IPS-NIHi7 (cell line): Measurements from ENCODE around the gene UNK.
"Not testable (repeated sequence)": the region's sequence is repeated elsewhere in the genome, so short reads cannot be mapped to it uniquely, and the experiment has no call there.

Experiments used
- DNase-seq: peaks from one replicate; pipeline ENCODE4 v3.0.0; 2012; ENCODE audit warnings: mixed read lengths; ENCODE audit errors: extremely low spot score

UNK gene

DNA sequence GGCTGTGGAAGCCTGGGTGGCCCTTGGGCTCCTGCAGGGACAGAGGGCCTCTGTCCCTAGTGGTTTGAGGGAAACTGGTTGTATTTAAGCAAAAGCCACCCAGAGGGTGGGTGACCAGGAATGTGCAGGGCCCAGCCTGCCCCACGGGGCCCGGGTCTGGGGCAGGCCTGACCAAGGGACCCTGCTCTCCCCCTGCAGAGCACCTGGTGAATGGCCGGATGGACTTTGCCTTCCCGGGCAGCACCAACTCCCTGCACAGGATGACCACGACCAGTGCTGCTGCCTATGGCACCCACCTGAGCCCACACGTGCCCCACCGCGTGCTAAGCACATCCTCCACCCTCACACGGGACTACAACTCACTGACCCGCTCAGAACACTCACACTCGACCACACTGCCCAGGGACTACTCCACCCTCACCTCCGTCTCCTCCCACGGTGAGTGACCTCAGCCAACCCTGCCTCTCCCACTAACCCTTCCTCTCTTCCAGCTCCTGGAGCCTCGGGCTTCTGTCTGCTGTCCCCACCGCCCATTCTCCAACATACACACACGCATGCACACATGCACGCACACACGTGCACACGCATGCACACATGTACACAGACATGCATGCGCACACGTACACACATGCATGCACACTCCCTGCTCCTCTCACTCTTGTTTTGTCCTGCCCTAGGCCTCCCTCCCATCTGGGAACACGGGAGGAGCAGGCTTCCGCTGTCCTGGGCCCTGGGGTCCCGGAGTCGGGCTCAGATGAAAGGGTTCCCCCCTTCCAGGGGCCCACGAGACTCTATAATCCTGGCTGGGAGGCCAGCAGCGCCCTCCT is 30.0 kb upstream of the UNK start:
- DNase-seq, result no peak

DNA sequence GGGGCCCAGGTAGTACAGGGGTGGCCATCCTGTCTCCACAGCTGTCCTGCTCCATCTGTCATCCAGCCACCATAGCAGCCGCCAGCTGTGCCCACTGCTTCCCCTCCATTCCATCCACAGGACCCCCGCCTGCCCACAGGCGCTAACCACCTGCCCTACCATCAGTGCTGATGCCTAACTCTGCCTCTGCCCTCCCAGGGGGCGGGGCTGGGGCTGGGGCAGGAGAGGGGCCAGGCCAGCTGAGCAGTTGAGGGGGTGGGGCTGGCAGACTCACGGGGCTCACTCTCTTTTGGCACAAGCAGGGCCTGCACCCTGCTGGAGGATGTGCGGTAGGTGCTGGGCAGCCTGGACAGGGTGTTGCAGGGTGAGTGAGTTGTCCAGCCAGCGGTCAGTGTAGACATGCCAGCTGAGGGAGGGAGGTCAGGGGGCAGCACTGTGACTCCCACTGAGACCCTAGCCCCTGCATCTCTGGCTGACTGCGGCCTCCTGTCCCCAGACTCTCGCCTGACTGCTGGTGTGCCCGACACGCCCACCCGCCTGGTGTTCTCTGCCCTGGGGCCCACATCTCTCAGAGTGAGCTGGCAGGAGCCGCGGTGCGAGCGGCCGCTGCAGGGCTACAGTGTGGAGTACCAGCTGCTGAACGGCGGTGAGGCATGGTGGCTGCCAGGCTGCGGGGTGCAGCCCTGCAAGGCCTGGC is 29.3 kb upstream of the UNK start:
- DNase-seq, result no peak

DNA sequence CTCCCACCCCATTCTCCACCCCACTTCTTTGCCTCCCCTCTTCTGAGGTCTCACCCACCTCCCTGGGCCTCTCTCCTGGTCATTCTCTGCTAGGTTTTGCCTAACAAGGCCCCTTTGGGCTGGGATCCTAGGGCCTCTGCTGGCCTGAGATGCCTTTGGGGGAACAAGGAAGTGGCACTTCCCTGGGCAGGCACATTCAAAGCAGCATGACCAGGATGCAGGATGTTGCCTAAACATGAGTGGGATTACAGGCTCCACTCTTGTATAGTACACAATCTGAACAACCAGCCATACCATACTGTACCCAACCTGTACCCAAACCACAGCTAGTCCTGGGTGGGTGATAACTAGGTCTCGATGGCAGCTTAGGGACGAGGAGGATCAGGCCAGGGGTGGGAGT is 28.6 kb upstream of the UNK start:
- DNase-seq, result no peak

DNA sequence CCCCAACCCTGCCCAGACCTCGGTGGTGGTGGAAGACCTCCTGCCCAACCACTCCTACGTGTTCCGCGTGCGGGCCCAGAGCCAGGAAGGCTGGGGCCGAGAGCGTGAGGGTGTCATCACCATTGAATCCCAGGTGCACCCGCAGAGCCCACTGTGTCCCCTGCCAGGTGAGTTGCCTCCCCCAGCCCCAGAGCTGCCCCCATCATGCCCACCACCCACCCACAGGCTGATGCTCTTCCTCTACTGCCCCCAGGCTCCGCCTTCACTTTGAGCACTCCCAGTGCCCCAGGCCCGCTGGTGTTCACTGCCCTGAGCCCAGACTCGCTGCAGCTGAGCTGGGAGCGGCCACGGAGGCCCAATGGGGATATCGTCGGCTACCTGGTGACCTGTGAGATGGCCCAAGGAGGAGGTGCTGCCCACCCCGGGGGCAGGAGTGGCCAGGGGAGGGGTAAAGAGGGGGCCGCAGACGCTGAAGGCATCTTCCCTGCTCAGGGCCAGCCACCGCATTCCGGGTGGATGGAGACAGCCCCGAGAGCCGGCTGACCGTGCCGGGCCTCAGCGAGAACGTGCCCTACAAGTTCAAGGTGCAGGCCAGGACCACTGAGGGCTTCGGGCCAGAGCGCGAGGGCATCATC is 28.0 kb upstream of the UNK start:
- no peak for DNase-seq

DNA sequence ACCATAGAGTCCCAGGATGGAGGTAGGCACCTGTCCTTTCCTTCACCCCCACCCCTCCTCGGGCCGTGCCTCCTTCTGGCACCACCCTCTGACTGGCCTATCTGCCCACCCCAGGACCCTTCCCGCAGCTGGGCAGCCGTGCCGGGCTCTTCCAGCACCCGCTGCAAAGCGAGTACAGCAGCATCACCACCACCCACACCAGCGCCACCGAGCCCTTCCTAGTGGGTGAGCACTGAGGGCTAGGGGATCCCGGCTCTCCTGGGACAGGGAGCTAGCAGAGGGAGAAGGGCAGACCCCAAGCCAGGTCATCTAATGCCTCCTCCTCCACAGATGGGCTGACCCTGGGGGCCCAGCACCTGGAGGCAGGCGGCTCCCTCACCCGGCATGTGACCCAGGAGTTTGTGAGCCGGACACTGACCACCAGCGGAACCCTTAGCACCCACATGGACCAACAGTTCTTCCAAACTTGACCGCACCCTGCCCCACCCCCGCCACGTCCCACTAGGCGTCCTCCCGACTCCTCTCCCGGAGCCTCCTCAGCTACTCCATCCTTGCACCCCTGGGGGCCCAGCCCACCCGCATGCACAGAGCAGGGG is 27.4 kb upstream of the UNK start:
- no peak for DNase-seq

DNA sequence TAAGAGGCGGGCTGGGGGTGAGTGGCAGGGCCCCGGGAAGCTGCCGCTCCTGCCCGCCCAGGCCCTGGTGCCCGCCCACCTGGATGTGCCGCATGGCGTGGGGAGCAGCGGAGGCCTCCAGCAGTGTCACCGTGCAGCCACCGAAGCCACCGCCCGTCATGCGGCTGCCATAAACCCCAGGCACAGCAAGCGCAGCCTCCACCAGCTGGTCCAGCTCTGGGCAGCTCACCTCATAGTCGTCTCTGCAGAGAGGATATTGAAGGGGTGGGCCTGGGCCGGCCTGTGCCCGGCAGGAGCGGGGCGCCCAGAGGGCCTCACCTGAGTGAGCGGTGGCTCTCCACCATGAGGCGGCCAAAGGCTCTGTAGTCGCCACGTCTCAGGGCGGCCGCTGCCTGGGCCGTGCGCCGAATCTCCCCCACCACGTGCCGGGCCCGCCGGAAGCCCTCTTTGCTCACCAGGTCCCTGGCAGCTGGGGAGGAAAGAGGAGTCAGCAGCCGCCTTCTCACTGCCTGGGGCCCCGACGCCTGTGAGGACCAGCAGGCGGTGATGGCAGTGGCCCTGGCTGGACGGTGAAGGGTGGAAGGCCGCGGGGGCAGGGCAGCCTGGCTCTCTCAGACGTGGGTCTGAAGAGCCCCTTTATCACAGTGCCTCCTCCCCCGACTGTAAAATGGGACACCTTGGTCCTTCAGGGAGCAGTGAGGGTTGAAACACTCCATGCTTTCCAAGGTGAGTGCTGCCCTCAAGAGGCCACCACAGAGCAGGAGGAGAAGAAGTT is 26.3 kb upstream of the UNK start:
- no peak for DNase-seq

DNA sequence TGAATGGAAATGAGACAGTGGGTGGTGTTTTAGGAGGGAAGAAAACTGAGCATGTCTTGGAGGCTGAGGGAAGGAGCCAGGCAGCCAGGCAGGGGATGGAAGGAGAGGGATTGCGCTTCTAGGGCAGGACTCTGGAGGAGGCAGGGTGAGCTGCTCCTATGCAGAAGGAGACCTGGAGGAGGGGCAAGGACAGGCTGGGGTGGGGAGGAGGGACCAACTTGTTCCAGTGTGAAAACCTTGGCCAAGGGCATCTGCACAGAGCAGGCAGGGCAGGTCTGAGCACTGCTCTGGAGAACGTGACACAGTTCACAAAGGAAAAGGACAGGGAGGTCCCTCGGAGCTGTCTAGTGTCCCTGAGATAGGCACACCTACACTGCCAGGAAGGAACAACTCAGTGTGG is 25.1 kb upstream of the UNK start:
- DNase-seq, result no peak

DNA sequence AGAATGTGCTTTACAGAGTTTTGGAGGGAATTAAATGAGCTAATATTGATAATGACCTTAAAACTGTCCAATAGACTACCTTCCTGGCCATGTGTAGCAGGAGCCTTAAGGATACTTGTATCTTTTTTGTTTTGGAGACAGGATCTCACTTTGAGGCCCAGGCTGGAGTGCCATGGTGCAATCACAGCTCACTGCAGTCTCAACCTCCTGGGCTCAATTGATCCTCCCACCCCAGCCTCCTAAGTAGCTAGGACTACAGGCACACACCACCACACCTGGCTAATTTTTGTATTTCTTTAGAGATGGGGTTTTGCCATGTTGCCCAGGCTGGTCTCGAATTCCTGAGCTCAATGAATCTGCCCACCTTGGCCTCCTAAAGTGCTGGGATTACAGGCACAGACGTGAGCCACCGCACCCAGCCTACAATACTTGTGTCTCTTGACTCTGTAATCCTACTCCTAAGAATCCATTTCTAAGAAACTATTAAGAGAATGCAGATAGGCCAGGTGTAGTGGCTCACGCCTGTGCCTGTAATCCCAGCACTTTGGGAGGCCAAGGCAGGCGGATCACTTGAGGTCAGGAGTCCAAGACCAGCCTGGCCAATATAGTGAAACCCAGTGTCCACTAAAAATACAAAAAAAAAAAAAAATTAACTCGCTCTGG is 24.5 kb upstream of the UNK start:
- not testable (repeated sequence) for DNase-seq

- no peak for DNase-seq
These were observed 21.9 kb upstream of the UNK start for GRCh38 chr17:75762513-75763268.

GRCh38 chr17:75763269-75763607 is 21.4 kb upstream of the UNK start:
- no peak for DNase-seq

- DNase-seq, result no peak
These were observed 20.8 kb upstream of the UNK start for GRCh38 chr17:75763613-75764416.

- DNase-seq, result no peak
These were observed 20.2 kb upstream of the UNK start for GRCh38 chr17:75764417-75764710.

- peak; percentile 75 for DNase-seq
These were observed 19.7 kb upstream of the UNK start, which contains the start of gene GALK1 for GRCh38 chr17:75764711-75765421. GALK1 (minus strand) TSS chr17:75765192; CDS start chr17:75765136, 56 bp downstream.

DNA sequence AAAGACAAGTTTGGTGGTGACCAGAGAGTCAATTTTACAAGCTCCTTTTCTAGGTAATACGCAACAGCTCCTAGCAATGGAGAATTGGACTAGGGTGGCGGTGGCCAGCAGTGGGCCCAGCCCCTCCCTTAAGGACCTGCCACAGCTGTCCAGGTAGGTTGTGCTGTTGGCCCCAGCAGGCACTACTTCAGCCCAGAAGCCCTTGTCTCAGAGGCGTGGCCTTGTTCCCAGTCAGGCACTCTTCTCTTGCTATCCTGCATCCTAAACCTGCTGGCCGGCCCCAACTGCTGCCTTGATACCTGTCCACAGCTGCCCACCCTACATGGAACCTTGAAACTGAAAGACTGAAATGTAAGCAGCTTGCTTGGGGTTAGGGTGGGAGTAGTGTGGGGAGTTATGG is 18.6 kb upstream of the UNK start:
- DNase-seq, result no peak

- no peak for DNase-seq
These were observed 16.7 kb upstream of the UNK start for GRCh38 chr17:75767881-75768280.

DNA sequence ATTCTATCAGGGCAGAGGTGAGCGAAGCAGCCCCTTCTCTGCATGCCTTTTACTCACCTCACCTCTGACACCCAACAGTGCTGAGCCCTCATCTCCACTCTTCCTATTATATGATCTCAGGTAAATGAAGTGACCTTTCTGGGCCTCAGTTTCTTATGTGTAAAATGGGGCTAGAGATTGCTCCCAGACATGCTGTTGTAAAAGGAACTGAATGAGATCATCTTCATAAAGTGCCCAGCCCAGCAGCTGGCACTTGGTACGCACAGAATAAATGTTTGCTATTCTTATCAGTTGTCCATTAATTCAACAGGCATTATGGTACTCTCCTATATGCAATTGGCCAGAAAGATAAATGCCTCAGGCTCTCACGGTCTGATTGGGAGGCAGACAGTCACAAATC is 15.1 kb upstream of the UNK start:
- DNase-seq, result no peak

- no peak for DNase-seq
These were observed 13.0 kb upstream of the UNK start for GRCh38 chr17:75771334-75772281.
